22Rv1 (cell line): Measurements from ENCODE around the gene SLCO2B1.

Experiments
- H3K27ac ChIP-seq: fragments of 450-650 bp; 2 replicates; pipeline ENCODE4 v1.5.1; 2017
- ZFX ChIP-seq: fragments of 450-650 bp; IDR thresholded peaks from 2 replicates; pipeline ENCODE4 v1.6.1; 2017; ENCODE audit warnings: antibody characterized with exemption, borderline replicate concordance
- TF ChIP-seq, protein P1 (sequence below): fragments of 450-650 bp; IDR thresholded peaks from 2 replicates; pipeline ENCODE4 v1.5.1; 2017; ENCODE audit warnings: mild to moderate bottlenecking

The SLCO2B1 gene

GRCh38 chr11:75173336-75173735 is 22.4 kb downstream of the SLCO2B1 start:
- H3K27ac ChIP-seq, result no peak overlapping the region
- TF ChIP-seq, protein P1, sequence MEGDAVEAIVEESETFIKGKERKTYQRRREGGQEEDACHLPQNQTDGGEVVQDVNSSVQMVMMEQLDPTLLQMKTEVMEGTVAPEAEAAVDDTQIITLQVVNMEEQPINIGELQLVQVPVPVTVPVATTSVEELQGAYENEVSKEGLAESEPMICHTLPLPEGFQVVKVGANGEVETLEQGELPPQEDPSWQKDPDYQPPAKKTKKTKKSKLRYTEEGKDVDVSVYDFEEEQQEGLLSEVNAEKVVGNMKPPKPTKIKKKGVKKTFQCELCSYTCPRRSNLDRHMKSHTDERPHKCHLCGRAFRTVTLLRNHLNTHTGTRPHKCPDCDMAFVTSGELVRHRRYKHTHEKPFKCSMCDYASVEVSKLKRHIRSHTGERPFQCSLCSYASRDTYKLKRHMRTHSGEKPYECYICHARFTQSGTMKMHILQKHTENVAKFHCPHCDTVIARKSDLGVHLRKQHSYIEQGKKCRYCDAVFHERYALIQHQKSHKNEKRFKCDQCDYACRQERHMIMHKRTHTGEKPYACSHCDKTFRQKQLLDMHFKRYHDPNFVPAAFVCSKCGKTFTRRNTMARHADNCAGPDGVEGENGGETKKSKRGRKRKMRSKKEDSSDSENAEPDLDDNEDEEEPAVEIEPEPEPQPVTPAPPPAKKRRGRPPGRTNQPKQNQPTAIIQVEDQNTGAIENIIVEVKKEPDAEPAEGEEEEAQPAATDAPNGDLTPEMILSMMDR, result no peak
- TF ChIP-seq ZFX, result no peak

DNA sequence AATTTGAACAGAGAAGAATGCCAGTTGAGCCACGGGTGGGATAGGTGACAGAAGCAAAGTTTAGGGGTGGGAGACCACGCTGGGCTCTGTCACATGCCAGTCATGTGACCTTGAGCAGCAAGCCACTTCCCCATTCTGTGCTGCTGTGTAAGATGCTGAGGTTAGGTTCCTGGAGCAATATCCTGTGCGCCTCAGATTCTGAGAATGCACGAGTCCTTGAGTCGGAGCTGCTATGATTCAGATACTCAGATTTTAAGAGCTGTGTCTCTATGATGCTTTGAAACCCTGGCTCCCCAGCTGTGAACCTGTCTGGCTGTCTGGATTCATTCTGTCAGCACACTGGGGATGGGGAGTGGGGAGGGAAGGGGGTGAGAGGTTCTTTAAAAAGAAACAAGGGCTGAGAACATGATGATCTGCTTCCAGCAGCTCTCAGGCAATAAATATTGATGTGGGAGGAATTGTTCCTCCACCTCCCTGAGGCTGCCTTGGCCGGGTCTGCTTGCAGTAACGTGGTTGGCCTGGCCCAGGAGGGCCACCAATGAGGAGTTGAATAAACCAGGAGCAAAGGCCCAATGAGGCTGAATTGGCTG is 24.0 kb downstream of the SLCO2B1 start:
- no peak overlapping the region for H3K27ac ChIP-seq
- TF ChIP-seq ZFX, result no peak
- TF ChIP-seq, protein P1, result no peak

GRCh38 chr11:75182664-75183063 is 31.8 kb downstream of the SLCO2B1 start:
- H3K27ac ChIP-seq, result no peak overlapping the region
- TF ChIP-seq, protein P1, result no peak
- TF ChIP-seq ZFX, result no peak

DNA sequence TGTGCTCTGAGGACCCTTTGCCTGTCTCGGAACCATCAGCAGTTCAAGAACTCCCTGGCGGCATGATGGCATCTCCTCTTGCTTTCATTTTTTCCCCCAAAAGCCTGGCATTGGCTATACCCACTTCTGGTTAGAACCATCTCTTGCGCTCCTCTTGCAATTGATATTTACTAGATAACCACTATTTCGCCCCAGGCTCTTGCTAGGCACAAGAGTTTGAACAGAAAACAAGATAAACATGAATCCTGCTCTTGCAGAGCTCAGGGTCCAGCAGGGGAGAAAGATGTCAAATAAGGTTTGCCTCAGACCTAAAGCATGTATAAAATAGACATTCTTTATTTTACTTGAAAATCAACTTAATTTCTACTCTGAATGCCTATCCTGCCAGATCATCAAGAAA is 33.1 kb downstream of the SLCO2B1 start:
- TF ChIP-seq, protein P1, result no peak
- TF ChIP-seq ZFX, result no peak
- H3K27ac ChIP-seq, result no peak overlapping the region

DNA sequence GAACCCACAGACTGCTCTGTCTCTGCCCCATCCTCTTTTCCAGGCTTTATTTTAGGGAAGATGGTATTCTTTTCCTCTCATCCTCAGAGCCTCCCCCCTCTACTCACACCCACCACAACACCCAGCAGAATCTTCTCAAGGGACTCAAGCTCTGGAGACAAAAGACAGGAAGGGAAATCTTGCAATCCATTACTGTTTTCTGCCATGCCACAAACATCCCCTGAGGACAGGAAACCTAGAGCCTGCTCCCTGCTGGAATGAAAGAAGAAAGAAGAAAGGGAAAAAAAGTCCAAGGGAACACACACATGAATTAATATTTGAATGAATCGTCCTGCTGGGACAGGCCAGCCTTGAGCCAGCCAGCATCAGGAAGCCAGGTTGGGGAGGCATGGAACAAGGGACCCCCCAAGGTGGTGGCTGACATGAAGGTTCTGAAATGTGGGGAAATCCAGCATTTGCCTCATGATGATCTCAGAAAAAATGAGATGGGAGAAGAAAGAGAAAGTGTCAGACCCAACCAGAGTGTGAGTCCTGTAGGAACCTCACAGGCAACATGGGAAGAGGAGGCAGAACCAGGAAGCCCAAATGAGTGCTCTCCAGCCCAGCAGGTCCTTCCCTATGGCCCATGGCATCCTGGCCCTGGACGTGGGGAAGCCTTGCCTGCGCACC is 34.0 kb downstream of the SLCO2B1 start:
- no peak for TF ChIP-seq ZFX
- TF ChIP-seq, protein P1, result no peak
- no peak overlapping the region for H3K27ac ChIP-seq

GRCh38 chr11:75185866-75186265 is 35.0 kb downstream of the SLCO2B1 start:
- TF ChIP-seq, protein P1, result no peak
- no peak for TF ChIP-seq ZFX
- no peak overlapping the region for H3K27ac ChIP-seq

DNA sequence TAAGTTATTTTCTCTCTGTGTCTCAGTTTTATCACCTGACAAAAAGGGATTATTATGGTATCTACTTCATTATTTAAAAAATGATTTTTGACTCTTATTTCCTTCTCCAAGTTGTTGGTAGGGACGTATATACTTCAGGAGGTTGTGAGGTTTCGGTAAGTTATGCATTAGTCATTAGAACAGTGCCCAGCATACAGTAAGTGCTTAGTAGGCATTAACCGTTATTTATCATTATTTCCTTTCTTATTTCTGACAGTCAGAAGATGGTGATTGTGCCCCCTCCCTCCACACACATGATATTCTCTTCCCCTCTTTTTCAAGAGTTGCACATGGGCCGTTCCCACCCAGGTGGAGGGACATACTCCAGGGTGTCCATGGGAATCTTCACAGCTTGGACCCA is 36.1 kb downstream of the SLCO2B1 start:
- H3K27ac ChIP-seq, result no peak overlapping the region

More for the DNA sequence above, 36.1 kb downstream of the SLCO2B1 start:
- TF ChIP-seq, protein P1, result no peak
- TF ChIP-seq ZFX, result no peak
